Loucy (cell line): ENCODE data around the gene CCDC86.

Source experiments
- H2AFZ ChIP-seq: fragments of 200-600 bp; sonication (generic); 2 replicates; pipeline ENCODE4 v1.6.0; 2016; ENCODE audit warnings: antibody characterized with exemption, mild to moderate bottlenecking, low read length, moderate library complexity
- H3F3A ChIP-seq: fragments of 200-600 bp; 2 replicates; pipeline ENCODE4 v1.6.0; 2016; ENCODE audit warnings: antibody characterized with exemption, low read depth, mild to moderate bottlenecking
- H3K27me3 ChIP-seq: fragments of 200-600 bp; sonication (generic); 2 replicates; pipeline ENCODE4 v1.6.1; 2014; ENCODE audit warnings: low read length, mild to moderate bottlenecking; ENCODE audit not compliant: insufficient read depth, poor library complexity, severe bottlenecking
- H3K36me3 ChIP-seq: fragments of 200-600 bp; sonication (generic); 2 replicates; pipeline ENCODE4 v1.6.1; 2016; ENCODE audit warnings: low read length; ENCODE audit not compliant: insufficient read depth
- H3K4me1 ChIP-seq: fragments of 200-600 bp; sonication (generic); 2 replicates; pipeline ENCODE4 v1.5.1; 2014; ENCODE audit warnings: low read length, mild to moderate bottlenecking; ENCODE audit not compliant: insufficient read depth, poor library complexity, severe bottlenecking
- H3K4me2 ChIP-seq: fragments of 200-600 bp; sonication (generic); 2 replicates; pipeline ENCODE4 v1.6.0; 2014; ENCODE audit warnings: antibody characterized with exemption, low read length, low read depth, mild to moderate bottlenecking; ENCODE audit not compliant: poor library complexity, severe bottlenecking
- H3K4me3 ChIP-seq: fragments of 200-600 bp; sonication (generic); 2 replicates; pipeline ENCODE4 v1.5.1; 2014; ENCODE audit warnings: low read length, mild to moderate bottlenecking, mixed read lengths; ENCODE audit not compliant: poor library complexity, severe bottlenecking
- H3K79me2 ChIP-seq: fragments of 200-600 bp; sonication (generic); 2 replicates; pipeline ENCODE4 v1.6.1; 2014; ENCODE audit warnings: low read length; ENCODE audit not compliant: insufficient read depth
- H3K9ac ChIP-seq: fragments of 200-600 bp; sonication (generic); 2 replicates; pipeline ENCODE4 v1.6.0; 2014; ENCODE audit warnings: mild to moderate bottlenecking, low read depth, low read length, moderate library complexity; ENCODE audit not compliant: poor library complexity, severe bottlenecking
- H3K9me2 ChIP-seq: fragments of 200-600 bp; sonication (generic); replicated peaks from 2 replicates; pipeline ENCODE4 v1.6.1; 2016; ENCODE audit warnings: low read depth, low read length, mixed read lengths
- H3K9me3 ChIP-seq: fragments of 200-600 bp; sonication (generic); 2 replicates; pipeline ENCODE4 v1.6.1; 2014; ENCODE audit warnings: mild to moderate bottlenecking, antibody characterized with exemption, low read length, low read depth; ENCODE audit not compliant: insufficient read depth
- H4K20me1 ChIP-seq: fragments of 200-600 bp; sonication (generic); 2 replicates; pipeline ENCODE4 v1.6.0; 2014; ENCODE audit warnings: antibody characterized with exemption, low read length, mild to moderate bottlenecking; ENCODE audit not compliant: insufficient read depth, poor library complexity, severe bottlenecking
- EZH2phosphoT487 ChIP-seq: fragments of 200-600 bp; IDR thresholded peaks from 2 replicates; pipeline ENCODE4 v1.6.1; 2018; ENCODE audit warnings: antibody characterized with exemption, mild to moderate bottlenecking, moderate library complexity, borderline replicate concordance
- TF ChIP-seq, protein P1 (sequence below): fragments of 200-600 bp; sonication (generic); conservative IDR thresholded peaks from 2 replicates; pipeline ENCODE4 v1.5.1; 2014; ENCODE audit warnings: mild to moderate bottlenecking, antibody characterized with exemption, low read length

The CCDC86 gene

GRCh38 chr11:60803273-60803936, 38.5 kb upstream of the CCDC86 start:
- no peak overlapping the region for H2AFZ ChIP-seq
- H3K4me1 ChIP-seq, result no peaks in the 10 kb centered on the region
- no peaks in the 10 kb centered on the region for H3K79me2 ChIP-seq
- no peaks in the 10 kb centered on the region for H4K20me1 ChIP-seq
- H3K36me3 ChIP-seq, result no peaks in the 10 kb centered on the region
- H3K9me2 ChIP-seq, result no peaks in the 10 kb centered on the region
- no peak overlapping the region for H3K4me3 ChIP-seq
- H3F3A ChIP-seq, result no peaks in the 10 kb centered on the region; the same call in 1 of the 2 replicates
- TF ChIP-seq, protein P1, sequence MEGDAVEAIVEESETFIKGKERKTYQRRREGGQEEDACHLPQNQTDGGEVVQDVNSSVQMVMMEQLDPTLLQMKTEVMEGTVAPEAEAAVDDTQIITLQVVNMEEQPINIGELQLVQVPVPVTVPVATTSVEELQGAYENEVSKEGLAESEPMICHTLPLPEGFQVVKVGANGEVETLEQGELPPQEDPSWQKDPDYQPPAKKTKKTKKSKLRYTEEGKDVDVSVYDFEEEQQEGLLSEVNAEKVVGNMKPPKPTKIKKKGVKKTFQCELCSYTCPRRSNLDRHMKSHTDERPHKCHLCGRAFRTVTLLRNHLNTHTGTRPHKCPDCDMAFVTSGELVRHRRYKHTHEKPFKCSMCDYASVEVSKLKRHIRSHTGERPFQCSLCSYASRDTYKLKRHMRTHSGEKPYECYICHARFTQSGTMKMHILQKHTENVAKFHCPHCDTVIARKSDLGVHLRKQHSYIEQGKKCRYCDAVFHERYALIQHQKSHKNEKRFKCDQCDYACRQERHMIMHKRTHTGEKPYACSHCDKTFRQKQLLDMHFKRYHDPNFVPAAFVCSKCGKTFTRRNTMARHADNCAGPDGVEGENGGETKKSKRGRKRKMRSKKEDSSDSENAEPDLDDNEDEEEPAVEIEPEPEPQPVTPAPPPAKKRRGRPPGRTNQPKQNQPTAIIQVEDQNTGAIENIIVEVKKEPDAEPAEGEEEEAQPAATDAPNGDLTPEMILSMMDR, result no peak
- no peak for TF ChIP-seq EZH2phosphoT487
- H3K9me3 ChIP-seq, result no peaks in the 10 kb centered on the region
- H3K9ac ChIP-seq, result no peak overlapping the region
- no peak overlapping the region for H3K4me2 ChIP-seq
- H3K27me3 ChIP-seq, result no peaks in the 10 kb centered on the region

GRCh38 chr11:60809249-60809648, 32.7 kb upstream of the CCDC86 start:
- Histone ChIP-seq H2AFZ (no peak overlapping the region), H3K4me2 (no peak overlapping the region), H4K20me1 (no peaks in the 10 kb centered on the region), H3K4me3 (no peak overlapping the region), H3F3A (no peaks in the 10 kb centered on the region), H3K9ac (no peak overlapping the region), H3K36me3 (no peaks in the 10 kb centered on the region), H3K9me2 (no peaks in the 10 kb centered on the region), H3K27me3 (no peaks in the 10 kb centered on the region), H3K9me3 (no peaks in the 10 kb centered on the region), H3K79me2 (no peaks in the 10 kb centered on the region), H3K4me1 (no peaks in the 10 kb centered on the region)
- TF ChIP-seq EZH2phosphoT487, result no peak
- TF ChIP-seq, protein P1, result no peak

DNA sequence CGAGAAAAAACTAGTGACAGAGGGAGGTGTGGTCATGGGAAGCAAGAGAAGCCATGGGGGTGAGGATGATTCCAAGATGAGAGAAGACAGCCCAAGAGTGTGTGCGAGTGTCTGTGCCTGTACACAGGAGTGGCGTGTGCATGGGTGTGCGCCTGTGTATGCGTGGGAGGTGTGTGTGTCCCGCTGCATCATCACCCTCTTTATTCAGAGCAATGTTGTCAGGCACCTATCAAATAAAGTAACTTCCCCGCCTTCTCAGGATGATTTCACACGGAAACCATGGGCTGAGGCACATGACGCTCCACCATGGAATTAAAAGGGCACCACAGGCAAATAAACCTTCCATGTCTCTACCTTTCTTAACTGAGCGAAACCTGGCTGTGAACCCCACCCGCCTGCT, 32.2 kb upstream of the CCDC86 start:
- Histone ChIP-seq H3K4me1 (no peaks in the 10 kb centered on the region), H2AFZ (no peak overlapping the region), H4K20me1 (no peaks in the 10 kb centered on the region), H3F3A (no peaks in the 10 kb centered on the region), H3K9ac (no peak overlapping the region), H3K79me2 (no peaks in the 10 kb centered on the region), H3K27me3 (no peaks in the 10 kb centered on the region), H3K9me3 (no peaks in the 10 kb centered on the region), H3K4me3 (no peak overlapping the region), H3K36me3 (no peaks in the 10 kb centered on the region), H3K4me2 (no peak overlapping the region), H3K9me2 (no peaks in the 10 kb centered on the region)
- TF ChIP-seq, protein P1, result no peak
- no peak for TF ChIP-seq EZH2phosphoT487
